GM23338 (cell line): ENCODE results near the gene MORC1.

Source experiments
- CREB1 ChIP-seq: fragments of 250-450 bp; sonication (Bioruptor Pico); IDR thresholded peaks from 2 replicates; pipeline ENCODE4 v1.5.0; 2020; ENCODE audit warnings: low read depth, mild to moderate bottlenecking, moderate library complexity
- CTCF ChIP-seq, 2 experiments: fragments of 200-600 bp in 1 of 2; sonication (generic) in 1 of 2; conservative IDR thresholded peaks; 2 replicates each; pipeline versions ENCODE4 v1.5.1 to v1.6.1; 2016 to 2017; ENCODE audit warnings: antibody characterized with exemption in 2 of 2, low read depth in 2 of 2, mild to moderate bottlenecking in 2 of 2, moderate library complexity in 1 of 2
- ETS1 ChIP-seq: IDR thresholded peaks from 2 replicates; pipeline ENCODE4 v1.6.1; 2016; ENCODE audit warnings: antibody characterized with exemption
- EZH2 ChIP-seq: fragments of 200-600 bp; sonication (generic); IDR thresholded peaks from one replicate; pipeline ENCODE4 v1.8.0; 2017; ENCODE audit warnings: antibody characterized with exemption, mild to moderate bottlenecking, low read depth; ENCODE audit not compliant: unreplicated experiment
- EZH2phosphoT487 ChIP-seq: fragments of 200-600 bp; sonication (generic); IDR thresholded peaks from one replicate; pipeline ENCODE4 v1.8.1; 2018; ENCODE audit warnings: antibody characterized with exemption; ENCODE audit not compliant: unreplicated experiment
- NANOG ChIP-seq: IDR thresholded peaks from 2 replicates; pipeline ENCODE4 v1.6.1; 2016; ENCODE audit warnings: antibody characterized with exemption, borderline replicate concordance
- POLR2AphosphoS5 ChIP-seq: IDR thresholded peaks from 2 replicates; pipeline ENCODE4 v1.6.1; 2016; ENCODE audit warnings: antibody characterized with exemption, low read depth
- REST ChIP-seq: IDR thresholded peaks from one replicate; pipeline ENCODE4 v1.6.1; 2018; ENCODE audit warnings: antibody characterized with exemption; ENCODE audit not compliant: unreplicated experiment
- ZNF114 ChIP-seq: fragments of 250-450 bp; sonication (Bioruptor Pico); IDR thresholded peaks from 2 replicates; pipeline ENCODE4 v1.5.0; 2020; ENCODE audit warnings: mild to moderate bottlenecking, moderate library complexity

- TF ChIP-seq CTCF (conservative IDR thresholded peaks at IDR 0.05; ENCODE audit: low read depth in 2 of 2) (no peak), EZH2 (no peak), EZH2phosphoT487 (no peak), REST (no peak), ZNF114 (CRISPR knock-in tag) (no peak), CREB1 (CRISPR knock-in tag) (no peak), NANOG (no peak), POLR2AphosphoS5 (no peak), ETS1 (no peak)
Observed at GRCh38 chr3:109005443-109005842, 112.5 kb downstream of the MORC1 start.
